Spleen (tissue), 7 donors: Measurements from ENCODE around the gene FAM124B.

Experiments used
- CTCF ChIP-seq, 11 experiments: fragments of 200-600 bp in 7 of 11; fragments of 450-650 bp in 4 of 11; sonication (generic) in 4 of 11; IDR thresholded peaks in 8 of 11; conservative IDR thresholded peaks in 3 of 11; 1 replicate in 7 of 11; 2 replicates in 4 of 11; pipeline versions ENCODE4 v1.4.0 to v1.8.0; 2016 to 2021; ENCODE audit warnings: antibody characterized with exemption in 11 of 11, inconsistent platforms in 4 of 11, mild to moderate bottlenecking in 1 of 11
- POLR2A ChIP-seq, 3 donors: fragments of 450-650 bp; IDR thresholded peaks; one replicate each; pipeline ENCODE4 v1.5.1; 2017; ENCODE audit warnings: antibody characterized with exemption in 3 of 3, mild to moderate bottlenecking in 1 of 3
- POLR2AphosphoS5 ChIP-seq, 3 donors: sonication (generic); formaldehyde crosslinking; IDR thresholded peaks; one replicate each; pipeline ENCODE4 v1.5.1; 2017; ENCODE audit warnings: antibody characterized with exemption in 3 of 3
- donor health status: DM: no; HTN: no; CAD: no; lungs with moderate emphysema.
- donor health status: DM: no; HTN: no; CAD: no.
- donor health status: DM: no; HTN: no; CAD: no.

- TF ChIP-seq POLR2AphosphoS5 (IDR thresholded peaks at IDR 0.05), result no peak
- TF ChIP-seq CTCF (IDR thresholded peaks at IDR 0.05 in 8 of 11, conservative IDR thresholded peaks at IDR 0.05 in 3 of 11), result no peak
- no peak for TF ChIP-seq POLR2A (IDR thresholded peaks at IDR 0.05)
Observed at GRCh38 chr2:224349396-224349795, 52.5 kb downstream of the FAM124B start.
